ENCODE data around the gene UGGT2. TPM values are rescaled to one million over a fixed set of nuclear protein-coding genes. Genes with fewer than 3 reads are reported as not detected.
"Not testable (repeated sequence)": the region's sequence is repeated elsewhere in the genome, so short reads cannot be mapped to it uniquely, and the experiment has no call there.

UGGT2 gene
- total RNA-seq, 2 donors from 2014 or later = 17.3 to 25.6 TPM

DNA sequence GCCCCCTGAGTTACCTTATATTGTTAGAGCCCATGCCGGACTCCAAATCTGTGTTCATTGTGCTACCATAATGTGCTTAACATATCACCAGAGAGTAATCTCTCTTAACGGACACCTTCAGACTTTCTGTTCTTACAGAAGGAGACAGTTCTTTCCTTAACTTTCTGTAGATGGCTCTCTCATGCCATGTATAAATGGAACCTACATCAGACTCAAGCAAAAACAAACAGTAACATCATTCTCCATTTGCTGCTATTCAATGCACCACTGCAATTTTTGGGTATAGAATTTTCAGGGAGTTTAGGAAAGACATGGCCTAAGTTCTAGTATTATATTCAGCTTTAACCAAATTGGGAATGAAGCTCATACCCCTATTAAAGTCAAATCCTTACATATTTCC is 12.6 kb upstream of the UGGT2 start:
- H3K9me3 ChIP-seq = no peaks in the 10 kb centered on the region
- TF ChIP-seq CTCF (IDR thresholded peaks at IDR 0.05) = no peak
- H3K27ac ChIP-seq = no peak overlapping the region
- H3K4me1 ChIP-seq = no peaks in the 10 kb centered on the region
- no peaks in the 10 kb centered on the region for H3K27me3 ChIP-seq
- no peak overlapping the region for H3K4me3 ChIP-seq
- H3K36me3 ChIP-seq = no peaks in the 10 kb centered on the region
- DNase-seq (ENCODE audit: low spot score) = no peak

DNA sequence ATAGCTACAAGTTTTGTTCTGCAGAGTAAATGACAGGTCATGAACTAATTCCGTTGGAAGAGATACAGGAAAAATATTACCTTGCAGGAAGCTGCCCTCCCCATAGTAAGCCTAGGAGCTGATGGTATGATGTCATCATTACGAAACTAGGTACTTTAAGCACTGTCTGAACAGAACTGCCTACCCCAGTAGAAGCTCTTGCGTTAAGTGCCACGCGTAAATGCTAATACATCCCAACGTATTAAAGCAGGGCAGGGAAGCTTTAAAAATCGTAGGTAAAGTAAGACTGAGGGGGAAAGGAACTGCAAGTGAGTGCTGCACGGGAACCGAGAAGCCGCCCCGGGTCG is 572 bp downstream of the UGGT2 start:
- Histone ChIP-seq H3K27ac (peak overlapping the region; percentile 87 to 91), H3K4me1 (peaks cover 0 to 10% of the 10 kb centered on the region in 2 donors), H3K36me3 (no peaks in the 10 kb centered on the region), H3K9me3 (no peaks in the 10 kb centered on the region), H3K4me3 (peak overlapping the region; percentile 97 to 98), H3K27me3 (no peaks in the 10 kb centered on the region)
- no peak for TF ChIP-seq CTCF (IDR thresholded peaks at IDR 0.05)
- DNase-seq (ENCODE audit: low spot score) = no peak

- not testable (repeated sequence) for H3K4me3 ChIP-seq; H3K27ac ChIP-seq; DNase-seq (ENCODE audit: low spot score)
Measured at GRCh38 chr13:96051946-96052345, 1.3 kb downstream of the UGGT2 start.

GRCh38 chr13:96051491-96051890 is 1.7 kb downstream of the UGGT2 start:
- not testable (repeated sequence) for H3K27ac ChIP-seq; DNase-seq (ENCODE audit: low spot score); H3K4me3 ChIP-seq; H3K36me3 ChIP-seq; H3K9me3 ChIP-seq; H3K27me3 ChIP-seq
- peaks cover 0 to 10% of the 10 kb centered on the region in 2 donors for H3K4me1 ChIP-seq

More at GRCh38 chr13:96051946-96052345, 1.3 kb downstream of the UGGT2 start:
- H3K9me3 ChIP-seq, H3K36me3 ChIP-seq, H3K27me3 ChIP-seq: not testable (repeated sequence)
- peaks cover 0 to 10% of the 10 kb centered on the region in 2 donors for H3K4me1 ChIP-seq

- H3K9me3 ChIP-seq; H3K27me3 ChIP-seq; H3K4me3 ChIP-seq; H3K36me3 ChIP-seq; H3K27ac ChIP-seq; DNase-seq (ENCODE audit: low spot score): not testable (repeated sequence)
- H3K4me1 ChIP-seq = peaks cover 0 to 10% of the 10 kb centered on the region in 2 donors
Measured at GRCh38 chr13:96050955-96051354, 2.2 kb downstream of the UGGT2 start.

GRCh38 chr13:96046449-96047126 is 6.6 kb downstream of the UGGT2 start:
- H3K27ac ChIP-seq; H3K4me3 ChIP-seq; H3K4me1 ChIP-seq; H3K36me3 ChIP-seq; DNase-seq (ENCODE audit: low spot score); H3K27me3 ChIP-seq: not testable (repeated sequence)
- H3K9me3 ChIP-seq = peaks cover 0 to 10% of the 10 kb centered on the region in 2 donors

- H3K27ac ChIP-seq = no peak overlapping the region
- no peaks in the 10 kb centered on the region for H3K36me3 ChIP-seq
- no peak for DNase-seq (ENCODE audit: low spot score)
- H3K4me3 ChIP-seq = no peak overlapping the region
- H3K4me1 ChIP-seq = no peaks in the 10 kb centered on the region
- H3K9me3 ChIP-seq = peaks cover 0 to 10% of the 10 kb centered on the region in 2 donors
- TF ChIP-seq CTCF (IDR thresholded peaks at IDR 0.05) = no peak
- H3K27me3 ChIP-seq = no peaks in the 10 kb centered on the region
Measured at GRCh38 chr13:96044238-96044637, 9.0 kb downstream of the UGGT2 start.

Measured in right atrium auricular region (tissue), 2 donors.